Measurements from ENCODE around the gene SPDEF. TPM values are rescaled to one million over a fixed set of nuclear protein-coding genes. Genes with fewer than 3 reads are reported as not detected.

The SPDEF gene
- total RNA-seq, 1 donor from 2014 or later, result not detected

DNA sequence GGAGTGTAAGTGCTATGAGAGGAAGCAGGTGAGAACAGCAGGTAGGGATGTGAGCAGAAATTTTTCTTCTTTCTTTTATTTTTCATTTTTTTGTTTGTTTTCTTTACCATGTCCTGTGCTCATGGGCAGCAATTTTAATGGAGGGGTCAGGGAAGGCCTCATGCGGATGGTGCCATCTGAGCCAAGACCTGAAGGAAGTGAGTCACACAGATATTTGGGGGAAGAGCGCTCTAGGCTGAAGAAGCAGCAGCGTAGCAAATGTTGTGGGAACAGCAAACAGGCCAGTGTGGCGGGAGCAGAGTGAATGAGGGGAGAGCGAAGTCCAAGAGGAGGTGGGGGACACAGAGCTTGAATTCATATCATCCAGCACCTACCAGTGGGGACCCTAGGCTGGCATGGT is 12.7 kb downstream of the SPDEF start:
- Mint-ChIP-seq H3K9me3 (ENCODE audit: unreplicated experiment) (no peaks in the 10 kb centered on the region), H3K4me1 (ENCODE audit: low read depth, unreplicated experiment) (peaks cover 19% of the 10 kb centered on the region), H3K27me3 (ENCODE audit: unreplicated experiment) (peaks cover 10% of the 10 kb centered on the region), H3K4me3 (ENCODE audit: unreplicated experiment) (no peak overlapping the region), H3K27ac (ENCODE audit: unreplicated experiment) (no peak overlapping the region), H3K36me3 (ENCODE audit: unreplicated experiment) (no peaks in the 10 kb centered on the region)
- TF ChIP-seq, protein P1, sequence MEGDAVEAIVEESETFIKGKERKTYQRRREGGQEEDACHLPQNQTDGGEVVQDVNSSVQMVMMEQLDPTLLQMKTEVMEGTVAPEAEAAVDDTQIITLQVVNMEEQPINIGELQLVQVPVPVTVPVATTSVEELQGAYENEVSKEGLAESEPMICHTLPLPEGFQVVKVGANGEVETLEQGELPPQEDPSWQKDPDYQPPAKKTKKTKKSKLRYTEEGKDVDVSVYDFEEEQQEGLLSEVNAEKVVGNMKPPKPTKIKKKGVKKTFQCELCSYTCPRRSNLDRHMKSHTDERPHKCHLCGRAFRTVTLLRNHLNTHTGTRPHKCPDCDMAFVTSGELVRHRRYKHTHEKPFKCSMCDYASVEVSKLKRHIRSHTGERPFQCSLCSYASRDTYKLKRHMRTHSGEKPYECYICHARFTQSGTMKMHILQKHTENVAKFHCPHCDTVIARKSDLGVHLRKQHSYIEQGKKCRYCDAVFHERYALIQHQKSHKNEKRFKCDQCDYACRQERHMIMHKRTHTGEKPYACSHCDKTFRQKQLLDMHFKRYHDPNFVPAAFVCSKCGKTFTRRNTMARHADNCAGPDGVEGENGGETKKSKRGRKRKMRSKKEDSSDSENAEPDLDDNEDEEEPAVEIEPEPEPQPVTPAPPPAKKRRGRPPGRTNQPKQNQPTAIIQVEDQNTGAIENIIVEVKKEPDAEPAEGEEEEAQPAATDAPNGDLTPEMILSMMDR (IDR thresholded peaks at IDR 0.05; ENCODE audit: partially characterized antibody, unreplicated experiment), result no peak
- DNase-seq, result no peak

DNA sequence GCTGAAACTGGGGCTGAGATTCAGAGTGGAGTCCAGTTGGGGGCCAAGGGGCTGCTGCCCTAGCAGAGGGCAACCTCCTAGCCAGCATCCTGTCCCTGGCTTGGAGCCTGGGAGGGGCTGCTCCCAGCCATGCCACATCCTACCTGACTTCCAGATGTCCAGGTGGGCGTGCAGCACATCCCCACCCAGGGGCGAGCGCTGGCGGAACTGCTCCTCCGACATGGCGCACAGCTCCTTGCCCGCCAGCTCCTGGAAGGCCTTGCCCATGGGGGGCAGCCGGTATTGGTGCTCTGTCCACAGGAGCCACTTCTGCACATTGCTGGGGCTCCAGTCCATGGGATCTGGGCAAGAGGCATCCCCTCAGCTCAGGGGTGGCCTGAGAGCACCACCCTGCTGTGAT is 15.3 kb downstream of the SPDEF start:
- Mint-ChIP-seq H3K36me3 (ENCODE audit: unreplicated experiment) (no peaks in the 10 kb centered on the region), H3K4me1 (ENCODE audit: low read depth, unreplicated experiment) (peaks cover 21% of the 10 kb centered on the region), H3K9me3 (ENCODE audit: unreplicated experiment) (peaks cover 2% of the 10 kb centered on the region), H3K27me3 (ENCODE audit: unreplicated experiment) (peaks cover 17% of the 10 kb centered on the region), H3K4me3 (ENCODE audit: unreplicated experiment) (no peak overlapping the region), H3K27ac (ENCODE audit: unreplicated experiment) (no peak overlapping the region)
- TF ChIP-seq, protein P1 (IDR thresholded peaks at IDR 0.05; ENCODE audit: partially characterized antibody, unreplicated experiment), result no peak
- DNase-seq, result no peak

DNA sequence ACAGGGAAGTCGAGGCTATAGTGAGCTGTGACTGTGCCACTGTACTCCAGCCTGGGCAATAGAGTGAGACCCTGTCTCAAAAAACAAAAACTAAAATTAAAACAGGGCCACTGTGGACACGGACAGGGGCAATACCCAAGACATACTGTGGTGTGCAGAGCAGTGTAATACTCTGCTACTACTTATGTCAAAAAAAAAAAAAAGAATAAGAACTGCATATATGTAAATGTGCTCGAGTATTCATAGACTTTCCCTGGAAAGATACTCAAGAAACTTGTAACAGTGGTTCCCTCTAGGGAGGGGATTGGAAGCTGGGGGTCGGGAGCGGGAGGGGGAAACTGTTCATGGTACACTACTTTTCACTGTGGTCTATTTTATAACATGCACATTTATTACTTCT is 15.9 kb downstream of the SPDEF start:
- no peak for DNase-seq
- Mint-ChIP-seq H3K4me3 (ENCODE audit: unreplicated experiment) (no peak overlapping the region), H3K27me3 (ENCODE audit: unreplicated experiment) (peaks cover 15% of the 10 kb centered on the region), H3K4me1 (ENCODE audit: low read depth, unreplicated experiment) (peaks cover 16% of the 10 kb centered on the region), H3K27ac (ENCODE audit: unreplicated experiment) (no peak overlapping the region), H3K36me3 (ENCODE audit: unreplicated experiment) (no peaks in the 10 kb centered on the region), H3K9me3 (ENCODE audit: unreplicated experiment) (peaks cover 2% of the 10 kb centered on the region)
- TF ChIP-seq, protein P1 (IDR thresholded peaks at IDR 0.05; ENCODE audit: partially characterized antibody, unreplicated experiment), result no peak

DNA sequence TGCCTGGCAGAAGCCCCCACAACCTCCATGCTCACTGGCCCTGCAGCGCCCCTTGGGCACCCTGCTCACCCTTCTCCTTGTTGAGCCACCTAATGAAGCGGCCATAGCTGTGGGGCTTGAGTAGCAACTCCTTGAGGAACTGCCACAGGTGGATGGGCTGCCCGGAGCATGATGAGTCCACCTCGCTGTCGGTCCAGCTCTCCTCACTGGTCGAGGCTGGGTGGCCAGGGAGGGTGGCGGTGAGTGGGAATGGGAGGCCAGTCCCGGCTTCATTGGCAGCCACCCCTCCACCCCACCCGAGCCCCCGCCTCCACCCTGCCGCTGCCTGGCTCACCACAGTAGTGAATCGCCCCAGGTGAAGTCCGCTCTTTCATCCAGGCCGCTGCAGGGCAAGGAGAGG is 16.9 kb downstream of the SPDEF start:
- no peak for DNase-seq
- H3K27ac Mint-ChIP-seq (ENCODE audit: unreplicated experiment), result no peak overlapping the region
- peaks cover 10% of the 10 kb centered on the region for H3K4me1 Mint-ChIP-seq (ENCODE audit: low read depth, unreplicated experiment)
- TF ChIP-seq, protein P1 (IDR thresholded peaks at IDR 0.05; ENCODE audit: partially characterized antibody, unreplicated experiment), result no peak
- H3K36me3 Mint-ChIP-seq (ENCODE audit: unreplicated experiment), result no peaks in the 10 kb centered on the region
- H3K4me3 Mint-ChIP-seq (ENCODE audit: unreplicated experiment), result no peak overlapping the region
- H3K27me3 Mint-ChIP-seq (ENCODE audit: unreplicated experiment), result peaks cover 11% of the 10 kb centered on the region
- H3K9me3 Mint-ChIP-seq (ENCODE audit: unreplicated experiment), result peaks cover 2% of the 10 kb centered on the region

DNA sequence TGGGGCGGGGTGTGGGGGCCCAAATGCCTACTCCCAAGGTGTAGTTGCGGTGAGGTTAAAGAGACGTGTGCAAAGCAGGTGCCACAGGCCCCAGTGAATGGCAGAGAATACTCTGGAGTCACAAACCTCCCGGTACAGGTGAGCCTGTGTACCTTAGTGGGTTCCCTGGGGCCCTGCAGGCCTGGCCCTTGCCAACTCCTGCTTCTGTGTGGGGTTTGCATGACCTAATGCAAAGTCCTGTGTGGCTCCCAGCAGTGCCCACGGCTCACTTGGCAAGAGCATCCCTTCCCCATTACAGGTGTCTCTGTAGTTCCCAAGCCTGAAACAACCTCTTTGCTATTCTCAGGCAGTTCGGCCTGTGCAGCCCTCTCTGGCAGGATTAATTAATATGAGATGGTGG is 17.5 kb downstream of the SPDEF start:
- Mint-ChIP-seq H3K4me1 (ENCODE audit: low read depth, unreplicated experiment) (peaks cover 10% of the 10 kb centered on the region), H3K4me3 (ENCODE audit: unreplicated experiment) (no peak overlapping the region), H3K27ac (ENCODE audit: unreplicated experiment) (no peak overlapping the region), H3K27me3 (ENCODE audit: unreplicated experiment) (peaks cover 11% of the 10 kb centered on the region), H3K9me3 (ENCODE audit: unreplicated experiment) (peaks cover 2% of the 10 kb centered on the region), H3K36me3 (ENCODE audit: unreplicated experiment) (no peaks in the 10 kb centered on the region)
- TF ChIP-seq, protein P1 (IDR thresholded peaks at IDR 0.05; ENCODE audit: partially characterized antibody, unreplicated experiment), result no peak
- DNase-seq, result no peak
